HG02678 (cell line): Measurements from ENCODE around the gene OPCML.

Experiments
- ATAC-seq: cut with Tn5 transposase; IDR thresholded peaks from one replicate; pipeline ENCODE4 v1.9.1; 2021; ENCODE audit warnings: mild to moderate bottlenecking, moderate library complexity; ENCODE audit not compliant: unreplicated experiment

Gene OPCML

GRCh38 chr11:133149698-133150097, 382.6 kb downstream of the OPCML start:
- no peak for ATAC-seq

- ATAC-seq: no peak
These were observed 384.7 kb downstream of the OPCML start for GRCh38 chr11:133147625-133148024.

GRCh38 chr11:133146697-133147306, 385.5 kb downstream of the OPCML start:
- no peak for ATAC-seq

- no peak for ATAC-seq
These were observed 394.4 kb downstream of the OPCML start for GRCh38 chr11:133137939-133138338.

GRCh38 chr11:133137270-133137669, 395.0 kb downstream of the OPCML start:
- no peak for ATAC-seq

- ATAC-seq: no peak
These were observed 395.9 kb downstream of the OPCML start for GRCh38 chr11:133136376-133136775.

GRCh38 chr11:133134314-133135173, 397.8 kb downstream of the OPCML start:
- ATAC-seq: peak; percentile 98

GRCh38 chr11:133133606-133134005, 398.7 kb downstream of the OPCML start:
- ATAC-seq: no peak

GRCh38 chr11:133133050-133133449, 399.3 kb downstream of the OPCML start:
- no peak for ATAC-seq

- ATAC-seq: no peak
These were observed 404.6 kb downstream of the OPCML start for GRCh38 chr11:133127741-133128140.

- ATAC-seq: no peak
These were observed 408.5 kb downstream of the OPCML start for GRCh38 chr11:133123796-133124195.

- ATAC-seq: no peak
These were observed 408.9 kb downstream of the OPCML start for GRCh38 chr11:133123366-133123765.

GRCh38 chr11:133122256-133122655, 410.0 kb downstream of the OPCML start:
- ATAC-seq: no peak

- no peak for ATAC-seq
These were observed 413.6 kb downstream of the OPCML start for GRCh38 chr11:133118563-133119268.

- ATAC-seq: no peak
These were observed 417.2 kb downstream of the OPCML start for GRCh38 chr11:133115099-133115498.

- no peak for ATAC-seq
These were observed 424.5 kb downstream of the OPCML start for GRCh38 chr11:133107763-133108162.

- ATAC-seq: no peak
These were observed 425.2 kb downstream of the OPCML start for GRCh38 chr11:133107136-133107535.

GRCh38 chr11:133106417-133106816, 425.9 kb downstream of the OPCML start:
- ATAC-seq: no peak

- no peak for ATAC-seq
These were observed 428.1 kb downstream of the OPCML start for GRCh38 chr11:133104009-133104744.

GRCh38 chr11:133096981-133097380, 435.3 kb downstream of the OPCML start:
- no peak for ATAC-seq

GRCh38 chr11:133086518-133086917, 445.8 kb downstream of the OPCML start:
- ATAC-seq: no peak
